ENCODE results near the gene GPR27.

GPR27 gene, protein sequence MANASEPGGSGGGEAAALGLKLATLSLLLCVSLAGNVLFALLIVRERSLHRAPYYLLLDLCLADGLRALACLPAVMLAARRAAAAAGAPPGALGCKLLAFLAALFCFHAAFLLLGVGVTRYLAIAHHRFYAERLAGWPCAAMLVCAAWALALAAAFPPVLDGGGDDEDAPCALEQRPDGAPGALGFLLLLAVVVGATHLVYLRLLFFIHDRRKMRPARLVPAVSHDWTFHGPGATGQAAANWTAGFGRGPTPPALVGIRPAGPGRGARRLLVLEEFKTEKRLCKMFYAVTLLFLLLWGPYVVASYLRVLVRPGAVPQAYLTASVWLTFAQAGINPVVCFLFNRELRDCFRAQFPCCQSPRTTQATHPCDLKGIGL

DNA sequence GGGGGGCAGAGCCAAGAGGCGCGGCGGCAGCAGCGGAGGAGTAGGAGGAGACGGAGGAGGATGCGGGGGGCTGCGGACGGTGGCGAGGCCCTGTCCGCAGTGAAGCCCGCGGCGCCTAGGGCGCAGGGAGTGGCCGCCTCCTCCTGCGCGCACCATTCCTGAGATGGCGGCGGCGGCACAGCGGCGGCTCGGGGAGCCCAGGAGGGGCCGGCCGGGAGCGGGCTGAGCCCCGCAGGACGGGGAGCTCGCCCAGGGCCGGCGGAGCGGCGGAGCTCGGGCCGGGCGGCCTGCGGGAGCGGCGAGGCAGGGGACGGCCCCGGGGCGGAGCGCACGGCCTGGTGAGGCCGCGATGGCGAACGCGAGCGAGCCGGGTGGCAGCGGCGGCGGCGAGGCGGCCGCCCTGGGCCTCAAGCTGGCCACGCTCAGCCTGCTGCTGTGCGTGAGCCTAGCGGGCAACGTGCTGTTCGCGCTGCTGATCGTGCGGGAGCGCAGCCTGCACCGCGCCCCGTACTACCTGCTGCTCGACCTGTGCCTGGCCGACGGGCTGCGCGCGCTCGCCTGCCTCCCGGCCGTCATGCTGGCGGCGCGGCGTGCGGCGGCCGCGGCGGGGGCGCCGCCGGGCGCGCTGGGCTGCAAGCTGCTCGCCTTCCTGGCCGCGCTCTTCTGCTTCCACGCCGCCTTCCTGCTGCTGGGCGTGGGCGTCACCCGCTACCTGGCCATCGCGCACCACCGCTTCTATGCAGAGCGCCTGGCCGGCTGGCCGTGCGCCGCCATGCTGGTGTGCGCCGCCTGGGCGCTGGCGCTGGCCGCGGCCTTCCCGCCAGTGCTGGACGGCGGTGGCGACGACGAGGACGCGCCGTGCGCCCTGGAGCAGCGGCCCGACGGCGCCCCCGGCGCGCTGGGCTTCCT lies at the start of gene GPR27:
GPR27 (plus strand) TSS at position 155 of the 909 bp plus-strand sequence; CDS start at position 350, 195 bp downstream.
- DNase-seq = peak; percentile 17

DNA sequence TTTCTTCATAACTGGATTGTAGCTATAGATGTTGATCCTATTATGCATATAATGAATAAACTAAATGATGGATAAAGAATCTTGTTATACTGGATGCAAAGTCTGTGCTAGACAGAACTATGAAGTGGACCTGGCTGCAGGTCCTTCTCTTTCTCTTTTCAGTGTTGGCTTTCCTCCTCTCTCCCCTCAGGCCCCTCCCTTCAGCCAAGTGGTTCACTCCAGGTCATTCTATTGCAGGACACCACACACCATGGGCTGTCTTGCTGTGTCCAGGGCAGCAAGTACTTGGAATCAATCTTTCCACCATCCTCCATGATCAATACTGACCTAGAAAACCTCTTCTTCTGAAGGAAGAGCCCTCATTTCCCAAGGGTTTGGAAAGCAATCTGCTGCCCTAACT lies 48.7 kb upstream of the GPR27 start:
- DNase-seq = no peak

DNA sequence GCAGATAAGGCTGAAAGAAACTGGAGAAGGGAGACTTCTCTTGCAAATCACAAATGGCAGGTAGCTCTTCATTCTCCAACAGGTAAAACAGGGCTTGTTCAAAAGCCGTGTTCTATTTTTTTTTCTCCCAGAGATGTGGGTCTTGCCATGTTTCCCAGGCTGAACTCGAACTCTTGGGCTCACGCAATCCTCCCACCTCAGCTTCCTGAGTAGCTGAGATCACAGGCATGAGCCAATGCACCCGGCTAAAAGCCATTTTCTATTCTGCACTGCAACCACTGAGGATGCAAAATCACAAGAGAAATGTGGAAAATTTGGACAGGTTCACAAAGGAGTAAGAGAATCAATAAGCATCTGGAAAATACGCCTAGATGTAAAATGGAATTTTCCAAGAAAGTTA lies 48.0 kb upstream of the GPR27 start:
- no peak for DNase-seq

DNA sequence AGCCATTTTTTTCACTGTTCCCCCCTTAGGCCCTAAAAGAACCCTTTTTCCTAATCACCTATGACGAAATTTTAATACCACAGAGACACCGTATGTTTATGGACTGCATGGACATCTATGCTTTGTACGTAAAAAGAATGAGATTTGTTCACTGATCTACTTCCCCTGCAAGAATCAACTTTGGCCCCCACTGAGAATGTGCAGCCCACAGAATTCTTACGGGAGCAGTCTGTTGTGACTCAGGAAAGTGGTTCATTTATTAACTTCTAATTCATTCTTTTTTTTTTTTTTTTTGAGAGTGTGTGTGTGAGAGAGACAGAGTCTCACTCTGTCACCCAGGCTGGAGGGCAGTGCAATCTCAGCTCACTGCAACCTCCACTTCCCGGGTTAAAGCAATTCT lies 46.1 kb upstream of the GPR27 start:
- DNase-seq = no peak

DNA sequence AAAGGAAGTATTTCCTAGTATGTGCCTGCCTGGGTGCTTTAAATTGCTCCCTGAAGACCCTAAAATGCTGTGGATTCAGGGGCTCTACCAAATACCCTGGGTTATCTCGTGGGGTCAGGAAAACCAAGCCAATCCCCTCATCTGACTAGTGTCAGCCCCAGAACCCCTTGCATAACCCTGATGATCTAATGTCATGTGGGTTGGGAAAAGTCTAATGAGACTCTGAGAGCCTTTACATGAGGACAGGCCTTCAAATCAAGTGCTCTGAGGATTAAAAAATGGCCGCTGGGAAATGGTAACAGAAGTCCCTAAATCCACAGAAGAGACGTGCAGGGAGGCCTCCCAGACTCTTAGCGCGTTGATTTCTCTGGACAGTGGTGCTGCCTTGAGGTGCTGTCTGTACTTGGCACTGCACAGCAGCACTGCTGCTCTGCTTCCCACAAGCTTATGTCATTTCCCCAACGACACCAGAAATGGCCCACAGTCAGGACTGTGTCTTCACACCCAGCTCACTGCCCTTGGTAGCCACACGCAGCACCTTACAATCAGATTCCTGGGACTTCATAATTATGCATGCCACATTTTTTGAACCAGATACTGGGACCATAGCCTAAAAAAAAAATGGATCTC lies 45.1 kb upstream of the GPR27 start:
- no peak for DNase-seq

DNA sequence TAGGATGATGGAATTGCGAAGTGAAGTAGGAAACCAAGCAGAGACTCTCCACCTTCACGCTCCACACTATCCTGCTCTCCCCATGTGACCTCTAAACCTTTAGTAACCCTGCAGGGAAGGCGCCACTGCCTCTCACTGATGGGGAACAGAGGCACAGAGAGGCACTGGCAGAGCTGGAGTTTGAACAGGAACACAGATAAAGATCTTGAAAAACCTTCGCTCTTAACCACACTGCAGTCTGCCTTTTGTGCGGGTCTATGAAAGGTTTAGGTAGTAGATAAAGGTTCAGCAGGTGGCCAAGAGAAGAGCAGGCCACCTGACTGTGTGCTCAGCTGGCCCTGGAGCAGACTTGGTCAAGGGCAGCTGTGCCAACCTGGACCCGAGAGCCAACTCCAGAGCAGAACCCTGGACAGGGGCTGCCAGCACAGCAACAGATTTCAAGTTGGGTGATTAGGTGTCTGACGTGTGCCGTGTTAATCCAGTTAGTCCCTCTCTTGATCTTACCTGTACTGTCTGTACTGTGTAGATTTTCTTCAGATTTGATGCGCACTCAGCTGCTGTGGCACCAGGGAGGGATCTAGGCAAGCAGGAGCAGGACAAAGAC lies 43.6 kb upstream of the GPR27 start:
- no peak for DNase-seq

DNA sequence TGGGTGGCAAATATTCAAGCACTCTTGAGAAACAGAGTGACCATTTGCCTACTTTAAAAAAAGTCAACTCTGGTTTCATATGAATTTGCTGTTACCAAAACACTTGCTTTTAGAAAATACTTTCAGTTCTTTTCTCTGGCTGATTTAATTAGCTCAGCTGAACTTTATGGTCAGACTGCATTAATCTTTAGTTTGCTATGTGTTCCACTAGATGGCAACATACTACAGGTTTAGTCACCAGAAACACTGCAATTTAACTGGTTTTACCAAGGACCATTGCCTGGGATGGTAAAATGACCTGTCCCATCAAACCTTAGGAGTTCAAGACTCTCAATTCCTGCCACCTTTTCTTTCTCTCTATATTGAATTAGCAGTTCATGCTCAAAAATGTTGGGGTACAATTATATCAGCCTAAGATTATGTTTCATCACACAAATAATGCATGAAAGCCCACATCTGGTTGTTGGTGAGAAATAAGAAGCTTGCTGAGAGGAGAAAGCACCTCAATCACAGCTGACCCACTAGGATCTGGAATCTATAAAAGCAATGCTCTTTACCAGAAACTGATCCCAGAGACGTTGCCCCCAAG lies 42.7 kb upstream of the GPR27 start:
- no peak for DNase-seq

DNA sequence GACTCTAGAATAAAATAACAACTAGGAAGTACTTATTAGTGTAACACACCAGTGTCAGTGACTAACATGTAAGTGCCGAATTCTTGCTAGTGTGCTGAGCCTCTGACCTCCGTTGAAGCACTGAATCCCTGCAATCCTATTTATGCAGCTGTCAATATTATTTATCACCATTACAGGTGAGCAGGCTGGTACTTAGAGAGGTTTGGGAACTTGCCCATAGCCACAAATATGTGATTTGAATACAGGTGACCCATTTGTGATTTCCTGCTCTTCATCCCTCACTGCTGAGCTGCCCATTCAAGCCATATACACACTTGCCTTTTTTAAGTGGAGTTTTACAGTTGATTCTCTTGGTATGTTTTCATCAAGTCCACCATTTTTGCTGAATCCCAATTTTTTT lies 40.6 kb upstream of the GPR27 start:
- no peak for DNase-seq

DNA sequence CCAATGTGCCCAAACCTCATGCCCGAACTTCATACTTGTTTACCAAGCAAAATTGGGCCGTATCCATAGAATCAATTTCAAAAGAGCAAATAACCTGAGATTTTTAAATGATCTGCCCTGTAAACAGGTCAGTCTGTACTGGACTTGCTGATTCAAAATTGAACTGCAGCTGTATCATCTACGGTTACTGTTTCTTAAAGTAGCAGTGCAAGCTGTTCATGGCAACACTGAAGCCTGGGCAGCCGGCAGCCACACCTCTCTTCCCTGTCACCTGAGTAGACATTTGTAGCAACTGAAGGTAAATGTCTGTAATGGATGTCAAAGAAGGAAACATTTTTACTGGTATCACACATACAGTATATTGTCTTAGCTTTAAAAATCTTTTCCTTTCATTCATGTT lies 39.1 kb upstream of the GPR27 start:
- DNase-seq = no peak

DNA sequence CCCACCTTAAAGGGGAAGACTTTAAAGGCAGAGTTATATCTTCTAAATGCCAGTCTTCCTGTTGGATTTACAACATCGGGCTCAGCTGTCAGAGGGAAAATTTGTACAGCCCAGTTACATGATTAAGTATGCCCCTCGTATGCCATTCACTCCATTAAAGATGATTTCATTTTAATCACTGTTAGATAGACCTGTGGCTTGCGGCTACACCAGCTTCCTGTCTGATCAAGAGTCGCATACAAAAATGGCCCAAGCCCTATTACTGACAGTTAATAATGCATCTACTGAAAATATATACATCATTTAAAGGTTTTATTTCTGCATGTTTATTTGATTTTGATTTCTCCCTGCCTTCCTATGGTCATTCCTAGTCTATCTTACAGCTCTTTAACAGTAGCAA lies 35.6 kb upstream of the GPR27 start:
- DNase-seq = no peak

DNA sequence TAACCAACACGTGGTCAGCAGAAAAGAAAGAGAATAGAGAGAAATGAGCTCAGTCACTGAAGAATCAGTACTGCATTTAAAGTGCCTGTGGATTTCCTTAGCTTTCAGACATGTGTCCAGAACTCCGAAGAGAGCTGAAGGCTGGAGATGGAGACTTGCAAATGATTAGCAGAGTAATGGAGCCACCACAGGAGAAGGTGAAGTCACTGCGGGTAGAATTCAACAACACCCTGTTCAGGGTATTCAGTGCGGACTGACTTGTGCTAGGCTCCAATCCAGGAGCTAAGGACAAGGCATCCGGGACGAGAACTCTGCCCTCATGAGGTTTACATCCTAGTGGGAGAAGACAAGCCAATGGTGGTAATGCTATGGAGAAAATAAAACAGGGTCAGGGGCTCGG lies 32.7 kb upstream of the GPR27 start:
- no peak for DNase-seq

DNA sequence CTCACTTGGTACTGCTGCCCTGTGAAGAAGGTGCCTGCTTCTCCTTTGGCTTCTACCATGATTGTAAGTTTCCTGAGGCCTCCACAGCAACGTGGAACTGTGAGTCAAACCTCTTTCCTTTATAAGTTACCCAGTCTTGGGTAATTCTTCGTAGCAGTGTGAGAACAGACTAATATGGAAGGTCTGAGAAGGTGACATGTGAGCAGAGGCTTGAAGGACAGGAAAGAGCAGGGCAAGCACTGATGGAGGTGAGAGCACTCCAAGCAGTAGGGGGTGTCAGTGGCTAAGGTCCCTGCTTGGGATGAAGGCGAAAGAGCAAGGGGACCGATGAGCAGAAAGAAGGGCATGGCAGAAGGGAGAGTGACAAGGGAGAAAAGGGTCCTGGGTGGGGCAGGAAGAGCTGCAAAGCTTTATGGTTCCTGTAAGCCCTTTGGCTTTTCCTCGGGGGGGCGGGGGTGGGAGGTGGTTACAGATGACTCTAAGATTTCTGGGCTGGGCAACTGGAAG lies 32.0 kb upstream of the GPR27 start:
- DNase-seq = no peak

DNA sequence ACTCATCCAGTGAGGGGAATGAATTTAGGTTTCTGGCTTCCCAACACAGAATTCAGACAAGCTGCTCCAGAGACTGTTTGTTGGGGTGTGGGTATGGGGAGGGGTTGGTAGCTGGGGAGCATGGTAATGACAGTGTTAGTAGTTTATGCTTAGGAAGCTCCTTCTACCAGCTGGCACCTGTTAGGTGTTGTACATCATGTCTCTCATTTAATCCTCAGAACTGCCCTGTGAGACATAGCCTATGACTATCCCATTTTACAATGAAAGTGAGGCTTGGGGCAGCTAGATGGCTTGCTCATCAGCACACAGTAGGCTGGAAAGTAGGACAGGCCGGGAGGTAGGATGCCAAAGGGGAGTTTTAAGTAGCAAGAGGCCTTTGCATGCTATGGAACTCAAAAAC lies 31.0 kb upstream of the GPR27 start:
- DNase-seq = no peak

DNA sequence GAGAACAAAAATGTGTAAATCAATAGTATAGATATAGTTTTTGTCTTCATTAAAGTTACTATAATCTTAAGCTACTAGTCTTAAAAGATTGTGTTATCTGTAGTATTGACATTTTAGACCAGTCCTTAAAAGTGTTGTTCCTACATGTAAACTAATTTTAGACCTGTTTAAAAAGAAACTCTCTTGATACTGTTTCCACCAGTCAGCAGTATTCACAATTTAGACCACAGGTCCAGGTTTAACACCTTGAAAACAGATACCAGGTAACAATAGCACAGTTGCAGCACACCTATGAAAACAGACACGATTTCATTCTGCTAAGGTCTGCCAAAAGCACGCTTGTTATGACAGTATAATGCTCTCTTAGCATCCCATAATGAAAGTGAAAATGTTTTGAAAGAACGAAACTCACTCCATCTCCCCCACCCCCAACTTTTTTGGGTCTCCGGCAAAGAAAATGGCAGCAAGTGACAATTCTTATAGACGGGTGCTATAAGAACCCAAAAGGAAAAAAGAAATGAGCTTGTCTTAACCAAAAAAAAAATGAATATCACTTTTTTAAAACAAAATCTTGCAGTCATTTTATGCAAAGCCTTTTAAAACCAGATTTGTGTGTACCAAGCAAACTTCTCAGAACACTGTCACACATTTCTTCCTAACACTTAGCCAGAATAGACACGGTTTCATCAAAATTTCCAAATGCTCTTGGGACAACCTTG lies 30.0 kb upstream of the GPR27 start:
- DNase-seq = no peak

DNA sequence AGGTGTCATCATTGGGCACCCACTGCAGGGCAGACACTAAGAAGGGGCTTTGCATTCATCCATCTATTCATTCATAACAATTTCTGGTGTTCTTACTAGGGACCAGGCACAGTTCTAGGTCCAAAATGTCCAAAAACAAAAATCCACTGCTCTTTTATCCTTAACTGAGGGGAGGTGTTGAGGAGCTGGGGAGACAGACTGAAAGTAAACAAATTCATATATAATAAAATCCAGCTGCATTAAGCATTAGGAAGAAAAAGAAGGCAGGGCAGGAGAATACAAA lies 29.5 kb upstream of the GPR27 start:
- DNase-seq = no peak

DNA sequence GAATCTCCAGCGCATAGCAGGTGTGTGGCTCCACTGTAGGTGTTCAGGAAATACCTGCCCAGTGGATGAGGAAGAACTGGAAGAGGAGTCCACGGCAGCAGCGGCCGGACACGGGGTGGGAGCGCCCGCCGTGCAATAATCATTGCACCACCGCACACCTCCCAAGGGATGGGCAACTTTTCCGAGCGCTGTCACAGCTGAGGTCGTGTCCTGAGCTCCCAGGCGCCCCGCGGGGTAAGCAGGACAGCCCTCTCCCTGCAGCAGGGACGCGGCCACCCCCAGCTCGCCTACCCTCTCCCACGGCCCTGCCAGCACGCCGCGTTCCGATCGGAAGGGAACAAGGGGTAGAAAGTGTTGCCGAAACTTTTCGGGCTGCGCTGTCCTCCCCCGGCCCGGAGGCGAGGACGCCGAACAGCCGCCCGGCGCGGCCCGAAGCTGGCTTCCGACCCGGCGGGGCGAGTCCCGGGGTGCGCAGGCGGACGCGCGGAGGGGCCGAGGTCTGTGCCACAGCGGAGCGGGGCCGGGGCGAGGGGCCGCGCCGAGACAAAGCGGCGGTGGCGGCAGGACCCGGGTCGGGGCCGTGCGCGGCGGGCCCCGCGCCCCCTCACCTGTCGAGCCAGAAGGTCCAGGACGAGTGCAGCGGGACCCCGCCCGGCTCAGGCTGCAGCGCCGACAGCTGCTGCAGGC lies 28.9 kb upstream of the GPR27 start:
- DNase-seq = no peak

DNA sequence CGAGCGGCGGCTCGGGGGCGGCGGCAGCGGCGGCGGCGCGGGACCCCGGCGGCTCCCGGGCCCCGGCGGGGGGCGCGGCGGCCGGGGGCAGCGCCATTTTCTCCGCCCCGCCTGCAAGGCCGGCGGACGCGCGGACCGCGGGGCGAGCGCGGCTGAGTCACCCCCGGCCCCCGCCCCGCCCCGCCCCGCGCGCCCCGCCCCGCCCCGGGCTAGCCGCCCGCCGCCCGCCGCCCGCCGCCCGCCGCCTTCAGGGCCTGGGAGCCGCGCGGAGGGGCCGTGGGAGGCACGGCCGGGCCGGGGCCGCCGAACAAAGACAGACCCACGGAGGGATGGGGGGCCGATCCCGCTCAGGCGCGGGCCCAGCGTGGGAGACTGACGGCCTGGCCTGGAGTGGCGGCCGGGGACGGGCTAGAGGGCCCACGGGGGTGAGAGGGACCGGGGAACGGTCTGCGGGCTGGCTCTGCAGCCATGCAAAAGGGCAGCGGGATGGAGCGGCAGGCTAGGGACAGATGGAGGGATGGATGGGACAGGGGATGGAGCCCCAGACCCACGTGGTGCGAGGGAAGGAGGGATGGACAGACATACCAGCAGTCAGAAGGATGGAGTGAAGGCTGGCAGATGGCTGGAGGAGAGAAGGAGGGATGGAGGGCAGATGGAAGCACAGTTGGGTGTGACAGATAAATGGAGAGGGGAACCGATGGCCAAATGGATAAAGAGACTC lies 28.2 kb upstream of the GPR27 start, which contains the start of gene EIF4E3:
EIF4E3 (minus strand) TSS at position 132 of the 721 bp plus-strand sequence; CDS start at position 97, 35 bp downstream.
- no peak for DNase-seq

DNA sequence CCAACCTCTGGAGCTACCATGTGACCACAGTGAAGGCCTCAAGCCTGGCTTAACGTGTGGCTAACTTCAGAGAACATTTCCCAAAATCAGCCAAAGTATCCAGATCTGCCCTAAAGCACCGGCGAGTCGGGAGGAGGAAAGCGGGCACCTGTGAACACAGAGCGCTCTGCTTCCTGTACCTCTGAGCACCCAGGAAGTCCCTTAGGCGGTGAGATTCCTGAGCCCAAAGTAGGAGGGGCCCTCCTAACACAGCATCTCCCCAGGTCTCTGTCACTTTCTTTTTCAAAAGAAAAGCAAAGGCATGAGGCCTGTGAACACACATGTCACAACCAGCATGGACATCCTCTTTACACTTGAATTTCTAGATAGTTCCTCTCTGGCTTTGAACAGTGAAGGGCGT lies 27.5 kb upstream of the GPR27 start:
- DNase-seq = no peak

DNA sequence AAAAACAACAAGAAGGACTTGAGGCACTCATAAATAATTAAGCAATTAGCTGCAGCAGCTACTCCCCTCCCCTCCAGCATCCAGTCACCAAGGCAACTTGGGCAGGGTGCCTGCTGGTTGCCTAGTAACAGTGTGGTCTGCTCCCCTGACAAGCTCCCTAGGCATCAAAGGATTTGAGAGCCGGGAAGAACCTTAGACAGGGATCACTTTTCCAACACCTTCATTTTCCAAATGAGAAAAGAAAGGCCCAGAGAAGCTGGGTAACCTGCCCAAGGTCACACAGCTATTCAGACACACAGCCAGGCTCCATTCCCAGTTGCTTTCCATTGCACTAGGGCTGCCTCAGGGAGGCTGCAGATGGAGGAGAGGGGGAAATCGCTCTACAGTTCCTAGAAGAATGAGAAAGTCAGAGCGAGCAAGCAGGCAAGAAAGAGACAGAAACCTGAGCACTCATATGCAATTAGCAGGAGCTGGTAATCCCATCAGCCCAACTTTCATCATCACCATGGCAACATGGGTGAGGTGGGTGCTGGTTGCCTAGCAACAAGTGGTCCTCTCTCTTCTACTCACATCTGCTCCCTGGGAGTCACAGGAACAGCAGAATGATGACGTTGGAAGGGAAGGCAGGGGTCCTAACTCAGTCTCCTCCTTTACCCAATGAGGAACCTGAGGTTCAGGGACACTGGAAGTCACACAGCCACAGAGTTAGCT lies 24.9 kb upstream of the GPR27 start:
- no peak for DNase-seq

DNA sequence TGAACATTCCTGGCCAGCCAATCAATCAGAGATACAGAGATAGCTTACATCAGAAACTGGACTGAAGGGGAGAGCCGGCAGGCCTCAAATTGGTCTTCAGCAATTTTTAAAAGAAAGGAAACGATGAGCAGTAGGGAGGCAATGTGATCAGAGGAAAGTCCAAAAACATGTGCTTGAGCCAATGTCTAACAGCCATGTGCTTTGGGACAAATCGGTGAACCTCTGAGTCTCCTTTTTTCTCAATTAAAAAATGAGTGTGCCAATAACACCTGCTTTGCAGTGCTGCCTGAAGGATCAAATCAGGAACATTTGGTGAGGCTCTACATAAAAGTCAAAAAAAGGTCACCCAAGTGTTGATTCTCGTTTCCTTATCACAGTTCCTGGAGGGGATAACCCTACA lies 21.0 kb upstream of the GPR27 start:
- DNase-seq = no peak
